Measurements from ENCODE around the gene PHGDH.

- TF ChIP-seq THRA (IDR thresholded peaks at IDR 0.05) (no peak), ZHX1 (conservative IDR thresholded peaks at IDR 0.05; ENCODE audit: low read length) (no peak), SLC30A9 (CRISPR knock-in tag; IDR thresholded peaks at IDR 0.05) (no peak), ZEB2 (IDR thresholded peaks at IDR 0.05) (no peak), USF1 (CRISPR knock-in tag; IDR thresholded peaks at IDR 0.05) (no peak), E2F6 (IDR thresholded peaks at IDR 0.05; ENCODE audit: borderline replicate concordance in 1 of 2, extremely low read depth in 1 of 2, insufficient read depth in 1 of 2, insufficient read length in 1 of 2, low read depth in 1 of 2, low read length in 1 of 2, poor library complexity in 1 of 2, severe bottlenecking in 1 of 2) (no peak), SMAD2 (IDR thresholded peaks at IDR 0.05; ENCODE audit: low read depth, low read length) (no peak), POLR2A (conservative IDR thresholded peaks at IDR 0.05) (no peak), TAF1 (IDR thresholded peaks at IDR 0.05; ENCODE audit: control insufficient read depth, extremely low read depth, insufficient read depth, low read length, severe bottlenecking) (no peak), JUND (IDR thresholded peaks at IDR 0.05; ENCODE audit: borderline replicate concordance, low read depth, low read length) (no peak), JUND (tag; IDR thresholded peaks at IDR 0.05; ENCODE audit: borderline replicate concordance, low read depth, low read length) (no peak)
Measured at GRCh38 chr1:119771016-119771415, 59.3 kb downstream of the PHGDH start.

Data from K562 (cell line).